Lower lobe of right lung (tissue), 2 donors: ENCODE measurements around the gene PREP. TPM values are rescaled to one million over a fixed set of nuclear protein-coding genes. Genes with fewer than 3 reads are reported as not detected.

Source experiments
- ATAC-seq, 2 donors: fragments of 200-7000 bp; cut with Tn5 transposase; one replicate each; pipeline ENCODE4 v1.9.1; 2020 to 2022; ENCODE audit warnings: mild to moderate bottlenecking in 2 of 2, moderate library complexity in 2 of 2
- DNase-seq: peaks from one replicate; pipeline ENCODE4 v3.0.0-alpha.2; 2020
- H3K27ac ChIP-seq: fragments of 200-600 bp; one replicate; pipeline ENCODE4 v1.8.0; 2022
- H3K27me3 ChIP-seq: fragments of 200-600 bp; one replicate; pipeline ENCODE4 v1.8.0; 2022; ENCODE audit warnings: low read depth
- H3K36me3 ChIP-seq: fragments of 200-600 bp; one replicate; pipeline ENCODE4 v1.8.0; 2022; ENCODE audit warnings: mild to moderate bottlenecking
- H3K4me1 ChIP-seq: fragments of 200-600 bp; one replicate; pipeline ENCODE4 v1.8.0; 2022
- H3K4me3 ChIP-seq: fragments of 200-600 bp; one replicate; pipeline ENCODE4 v1.8.0; 2022; ENCODE audit warnings: mild to moderate bottlenecking
- H3K9me3 ChIP-seq: fragments of 200-600 bp; one replicate; pipeline ENCODE4 v1.8.0; 2022
- CTCF ChIP-seq: fragments of 200-600 bp; IDR thresholded peaks from one replicate; pipeline ENCODE4 v1.8.0; 2022; ENCODE audit warnings: antibody characterized with exemption, mild to moderate bottlenecking
- intact Hi-C: fragments of 100-400 bp; cut with DNase I; formaldehyde crosslinking; loops from one replicate; pipeline ENCODE4 v1.11.0; 2022
- total RNA-seq: library from RNA; stranded (reverse); fragmentation: NEBNext Ultra II Directional; extraction: Animal tissue kit (Norgen Biotek cat#: 25700); gene quantifications from one replicate; pipeline ENCODE4 v1.2.1, GENCODE V29; 2021
- donor health status: DM: no; HTN: yes; CAD: no; lungs with severe emphysema.

The PREP gene
- total RNA-seq, 1 donor from 2014 or later, result 30.0 TPM

- TF ChIP-seq CTCF, result no peak
- intact Hi-C loops, result no loop called here
- no peak for ATAC-seq
- no peak for DNase-seq
- H3K36me3 ChIP-seq, result peaks cover 33% of the 10 kb centered on the region
- H3K4me3 ChIP-seq, result no peak overlapping the region
- H3K9me3 ChIP-seq, result no peaks in the 10 kb centered on the region
- H3K4me1 ChIP-seq, result no peaks in the 10 kb centered on the region
- H3K27me3 ChIP-seq, result no peaks in the 10 kb centered on the region
- no peak overlapping the region for H3K27ac ChIP-seq
Observed at GRCh38 chr6:105322499-105323225, 80.2 kb downstream of the PREP start.

GRCh38 chr6:105321728-105322127, 81.2 kb downstream of the PREP start:
- no peak overlapping the region for H3K27ac ChIP-seq
- H3K4me1 ChIP-seq, result no peaks in the 10 kb centered on the region
- no peak for TF ChIP-seq CTCF
- peaks cover 30% of the 10 kb centered on the region for H3K36me3 ChIP-seq
- no peaks in the 10 kb centered on the region for H3K9me3 ChIP-seq
- ATAC-seq (peak; percentile 40 to 47), DNase-seq (no peak)
- intact Hi-C loops, result no loop called here
- H3K4me3 ChIP-seq, result no peak overlapping the region
- H3K27me3 ChIP-seq, result no peaks in the 10 kb centered on the region

- intact Hi-C loops, result no loop called here
- Histone ChIP-seq H3K27ac (no peak overlapping the region), H3K4me1 (no peaks in the 10 kb centered on the region), H3K27me3 (no peaks in the 10 kb centered on the region), H3K9me3 (no peaks in the 10 kb centered on the region), H3K4me3 (no peak overlapping the region), H3K36me3 (peaks cover 26% of the 10 kb centered on the region)
- DNase-seq (no peak), ATAC-seq (peak; percentile 36 to 85)
- TF ChIP-seq CTCF, result no peak
Observed at GRCh38 chr6:105321207-105321606, 81.7 kb downstream of the PREP start.

- no peaks in the 10 kb centered on the region for H3K27me3 ChIP-seq
- ATAC-seq (peak in 1 of 2 donors; percentile 31), DNase-seq (no peak)
- no peak overlapping the region for H3K4me3 ChIP-seq
- no peaks in the 10 kb centered on the region for H3K4me1 ChIP-seq
- no peak for TF ChIP-seq CTCF
- no peaks in the 10 kb centered on the region for H3K9me3 ChIP-seq
- H3K27ac ChIP-seq, result no peak overlapping the region
- H3K36me3 ChIP-seq, result peaks cover 24% of the 10 kb centered on the region
- intact Hi-C loops, result no loop called here
Observed at GRCh38 chr6:105320765-105321164, 82.1 kb downstream of the PREP start.

- Histone ChIP-seq H3K27me3 (no peaks in the 10 kb centered on the region), H3K4me1 (no peaks in the 10 kb centered on the region), H3K4me3 (no peak overlapping the region), H3K9me3 (no peaks in the 10 kb centered on the region), H3K27ac (no peak overlapping the region), H3K36me3 (peaks cover 24% of the 10 kb centered on the region)
- DNase-seq, result no peak
- ATAC-seq, result no peak
- intact Hi-C loops, result no loop called here
- no peak for TF ChIP-seq CTCF
Observed at GRCh38 chr6:105320271-105320670, 82.6 kb downstream of the PREP start.
